AG04449 (cell line): ENCODE measurements around the gene ISG20L2.
A peak's percentile ranks its signal among the peaks of the same experiment; 100 is the strongest.

Experiments
- CTCF ChIA-PET: fragments of 350-600 bp; formaldehyde crosslinking; extraction: SDS; loops from one replicate; lab custom pipeline; 2021; ENCODE audit warnings: antibody characterized with exemption; lab: Yijun Ruan, JAX
- POLR2A ChIA-PET: fragments of 400-600, 350-600 bp; formaldehyde crosslinking; extraction: SDS; loops from one replicate; lab custom pipeline; 2020; ENCODE audit warnings: antibody characterized with exemption, inconsistent platforms; lab: Yijun Ruan, JAX
- DNase-seq: peaks from one replicate; pipeline ENCODE4 v3.0.0-alpha.2; 2010; ENCODE audit warnings: low read depth, low spot score
- H3K4me3 ChIP-seq: 2 replicates; pipeline ENCODE4 v1.5.1; 2011; ENCODE audit warnings: low read depth, mild to moderate bottlenecking, control low read depth, low read length
- TF ChIP-seq, protein P1 (sequence below): IDR thresholded peaks from one replicate; pipeline ENCODE4 v1.5.1; 2011; ENCODE audit warnings: mild to moderate bottlenecking, moderate library complexity, low read length, control low read depth, inconsistent platforms; ENCODE audit not compliant: insufficient read depth; ENCODE audit errors: missing control alignments

Gene ISG20L2

GRCh38 chr1:156744344-156744743, 15.8 kb upstream of the ISG20L2 start:
- no peak for DNase-seq
- ChIA-PET POLR2A (no interaction called here), CTCF (interaction anchor here (0.7 to 4.4 kb wide), 4 partner anchors 18 to 116 kb away, joined by 3 to 36 read pairs (median 7); partner anchors contain the start of genes ISG20L2, METTL25B, NTRK1 and PRCC)
- H3K4me3 ChIP-seq, result no peak overlapping the region
- TF ChIP-seq, protein P1, sequence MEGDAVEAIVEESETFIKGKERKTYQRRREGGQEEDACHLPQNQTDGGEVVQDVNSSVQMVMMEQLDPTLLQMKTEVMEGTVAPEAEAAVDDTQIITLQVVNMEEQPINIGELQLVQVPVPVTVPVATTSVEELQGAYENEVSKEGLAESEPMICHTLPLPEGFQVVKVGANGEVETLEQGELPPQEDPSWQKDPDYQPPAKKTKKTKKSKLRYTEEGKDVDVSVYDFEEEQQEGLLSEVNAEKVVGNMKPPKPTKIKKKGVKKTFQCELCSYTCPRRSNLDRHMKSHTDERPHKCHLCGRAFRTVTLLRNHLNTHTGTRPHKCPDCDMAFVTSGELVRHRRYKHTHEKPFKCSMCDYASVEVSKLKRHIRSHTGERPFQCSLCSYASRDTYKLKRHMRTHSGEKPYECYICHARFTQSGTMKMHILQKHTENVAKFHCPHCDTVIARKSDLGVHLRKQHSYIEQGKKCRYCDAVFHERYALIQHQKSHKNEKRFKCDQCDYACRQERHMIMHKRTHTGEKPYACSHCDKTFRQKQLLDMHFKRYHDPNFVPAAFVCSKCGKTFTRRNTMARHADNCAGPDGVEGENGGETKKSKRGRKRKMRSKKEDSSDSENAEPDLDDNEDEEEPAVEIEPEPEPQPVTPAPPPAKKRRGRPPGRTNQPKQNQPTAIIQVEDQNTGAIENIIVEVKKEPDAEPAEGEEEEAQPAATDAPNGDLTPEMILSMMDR, result no peak

DNA sequence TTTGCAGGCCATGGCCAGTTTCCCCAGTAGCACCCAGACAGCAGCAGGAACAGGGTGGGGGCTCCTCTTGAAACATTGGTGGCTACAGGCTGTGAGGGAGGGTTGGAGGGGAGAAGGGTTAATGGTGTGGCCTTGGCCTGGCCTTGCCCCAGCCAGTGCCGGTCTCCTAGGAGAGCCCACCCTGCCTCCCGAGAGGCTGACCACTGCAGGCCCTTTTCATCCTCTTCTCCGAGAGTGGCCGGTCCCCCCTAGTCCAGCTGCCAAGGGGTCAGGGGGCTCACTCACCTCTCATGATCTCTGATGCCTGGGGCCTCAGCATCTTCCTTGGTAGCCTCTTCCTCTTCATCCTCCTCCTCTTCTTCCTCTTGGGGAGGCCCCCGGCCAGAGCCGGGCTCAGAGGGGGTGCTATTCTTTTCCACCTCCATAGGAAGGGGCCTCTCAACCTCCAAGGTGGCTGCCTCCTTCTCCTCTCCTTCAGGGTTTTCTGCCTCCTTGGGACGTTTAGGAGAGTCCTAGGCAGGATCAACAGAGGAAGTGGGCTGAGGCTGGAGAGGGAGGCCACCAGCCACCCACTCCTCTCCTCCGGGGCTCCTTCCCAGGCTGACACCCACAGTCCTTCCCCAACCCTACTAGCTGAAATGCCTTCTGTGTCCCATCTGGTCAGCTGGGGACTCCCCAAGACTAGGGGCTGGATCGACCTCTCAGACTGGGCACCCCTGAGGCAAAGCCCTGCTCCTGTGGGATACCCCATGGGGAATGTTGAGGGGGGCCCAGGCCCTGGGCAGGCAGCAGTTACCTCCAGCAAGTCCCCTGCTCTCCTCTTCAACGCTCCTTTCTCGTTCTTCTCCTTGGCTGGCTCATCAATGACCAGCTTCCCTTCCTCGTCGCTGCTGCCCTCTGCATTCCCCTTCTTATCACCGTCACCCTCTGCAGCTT, 15.1 kb upstream of the ISG20L2 start:
- no peak overlapping the region for H3K4me3 ChIP-seq
- TF ChIP-seq, protein P1, result no peak
- ChIA-PET CTCF (interaction anchor here (0.7 to 4.4 kb wide), 2 partner anchors 17 to 23 kb away, joined by 3 to 36 read pairs; partner anchors contain the start of genes ISG20L2, METTL25B and PRCC), POLR2A (no interaction called here)
- DNase-seq, result no peak

DNA sequence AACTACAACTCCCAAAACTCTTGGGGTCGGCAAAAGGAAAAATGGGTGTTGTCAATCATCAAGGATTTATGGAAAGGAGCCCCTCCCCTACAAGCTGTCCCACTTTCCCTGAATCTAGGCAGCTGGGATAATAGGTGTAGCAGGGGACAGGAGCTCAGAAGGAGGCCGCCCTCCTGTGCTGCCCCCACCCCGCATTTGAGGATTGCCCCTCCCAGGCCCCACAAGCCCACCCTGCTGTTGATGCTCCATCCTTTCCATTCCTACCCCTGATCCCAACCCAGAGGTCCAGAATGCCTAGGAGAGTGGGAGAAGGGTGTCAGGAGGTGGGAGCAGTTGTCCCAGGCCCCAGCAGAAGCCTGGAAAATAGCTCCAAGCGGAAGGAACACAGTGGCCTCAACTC, 14.2 kb upstream of the ISG20L2 start:
- CTCF ChIA-PET, result interaction anchor here (4.4 kb wide), 1 partner anchor 16 kb away, joined by 36 read pairs; the partner anchor contains the start of genes ISG20L2 and METTL25B
- POLR2A ChIA-PET, result no interaction called here
- no peak for DNase-seq
- TF ChIP-seq, protein P1, result no peak
- H3K4me3 ChIP-seq, result no peak overlapping the region

- TF ChIP-seq, protein P1, result no peak
- H3K4me3 ChIP-seq, result no peak overlapping the region
These were observed 13.5 kb upstream of the ISG20L2 start for GRCh38 chr1:156742017-156742416.

DNA sequence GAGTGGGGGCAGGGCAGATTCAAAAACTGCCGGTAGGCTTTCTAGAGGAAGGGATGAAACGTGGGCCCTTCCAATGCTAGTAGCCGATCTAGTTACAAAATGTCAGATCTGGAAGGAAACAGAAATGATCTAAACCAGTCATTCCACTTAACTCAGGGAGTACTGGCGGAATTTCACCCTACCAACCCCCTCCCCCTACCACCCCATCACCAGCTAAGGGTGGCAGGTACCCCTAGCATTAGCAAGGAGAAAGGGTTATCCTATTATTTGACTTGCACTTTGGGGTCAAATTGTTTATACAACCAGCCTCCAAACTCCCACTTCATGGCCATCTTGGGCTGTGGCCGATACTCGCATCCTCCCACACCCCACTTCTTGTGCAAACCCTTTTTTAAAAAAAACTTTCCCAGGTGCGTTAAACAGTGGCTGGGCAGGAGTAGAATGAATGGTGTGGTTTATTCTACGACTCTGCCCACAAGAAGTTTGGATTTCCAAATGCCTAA, 13.0 kb upstream of the ISG20L2 start:
- H3K4me3 ChIP-seq, result peak overlapping the region; percentile 30; the same call in 1 of the 2 replicates
- CTCF ChIA-PET, result interaction anchor here (0.9 to 4.4 kb wide), 4 partner anchors 11 to 52 kb away, joined by 3 to 36 read pairs (median 7); partner anchors contain the start of genes ISG20L2 and METTL25B
- TF ChIP-seq, protein P1, result no peak
- POLR2A ChIA-PET, result interaction anchor here (0.8 to 2.3 kb wide), 8 partner anchors 8 to 687 kb away, joined by 3 to 21 read pairs (median 4); partner anchors contain the start of genes HDGF, ISG20L2, LAMTOR2 and METTL25B
- DNase-seq, result no peak

More at GRCh38 chr1:156742017-156742416, 13.5 kb upstream of the ISG20L2 start:
- CTCF ChIA-PET, result interaction anchor here (1.0 to 4.4 kb wide), 3 partner anchors 15 to 53 kb away, joined by 4 to 36 read pairs (median 10); partner anchors contain the start of genes ISG20L2 and METTL25B
- DNase-seq, result no peak
- POLR2A ChIA-PET, result interaction anchor here (1.0 to 2.3 kb wide), 3 partner anchors 10 to 35 kb away, joined by 4 to 16 read pairs (median 12); partner anchors contain the start of genes HDGF, ISG20L2 and METTL25B
